Liver (tissue), 3 donors: ENCODE results near the gene CDH4.

Experiments used
- EGR1 ChIP-seq, 2 donors: IDR thresholded peaks; 2 replicates each; pipeline ENCODE4 v1.6.1; 2016 to 2018; ENCODE audit warnings: antibody characterized with exemption in 2 of 2, low read depth in 2 of 2
- JUND ChIP-seq, 2 donors: IDR thresholded peaks; 2 replicates each; pipeline ENCODE4 v1.6.1; 2016; ENCODE audit warnings: antibody characterized with exemption in 2 of 2
- MAX ChIP-seq: IDR thresholded peaks from 2 replicates; pipeline ENCODE4 v1.6.1; 2016; ENCODE audit warnings: antibody characterized with exemption
- RAD21 ChIP-seq, 2 donors: IDR thresholded peaks; 2 replicates each; pipeline ENCODE4 v1.6.1; 2016; ENCODE audit warnings: antibody characterized with exemption in 2 of 2, mild to moderate bottlenecking in 2 of 2
- RXRA ChIP-seq, 2 donors: IDR thresholded peaks; 2 replicates each; pipeline ENCODE4 v1.6.1; 2017 to 2018; ENCODE audit warnings: antibody characterized with exemption in 2 of 2, mild to moderate bottlenecking in 1 of 2
- SP1 ChIP-seq: IDR thresholded peaks from 2 replicates; pipeline ENCODE4 v1.6.1; 2018; ENCODE audit warnings: antibody characterized with exemption, mild to moderate bottlenecking
- YY1 ChIP-seq: IDR thresholded peaks from 2 replicates; pipeline ENCODE4 v1.6.1; 2016; ENCODE audit warnings: antibody characterized with exemption, mild to moderate bottlenecking
- ZBTB33 ChIP-seq: IDR thresholded peaks from 2 replicates; pipeline ENCODE4 v1.6.1; 2016; ENCODE audit warnings: antibody characterized with exemption
- TF ChIP-seq, protein P1 (sequence below): fragments of 150-350 bp; IDR thresholded peaks from 2 replicates; pipeline ENCODE4 v1.5.1; 2017; ENCODE audit warnings: improper control_type of control experiment, low read depth, low read length; ENCODE audit not compliant: missing input control
- TF ChIP-seq, protein P2 (sequence below): IDR thresholded peaks from 2 replicates; pipeline ENCODE4 v1.6.1; 2016; ENCODE audit warnings: antibody characterized with exemption, mild to moderate bottlenecking
- donor health status: healthy.
- donor health status: healthy.

- TF ChIP-seq, protein P1, sequence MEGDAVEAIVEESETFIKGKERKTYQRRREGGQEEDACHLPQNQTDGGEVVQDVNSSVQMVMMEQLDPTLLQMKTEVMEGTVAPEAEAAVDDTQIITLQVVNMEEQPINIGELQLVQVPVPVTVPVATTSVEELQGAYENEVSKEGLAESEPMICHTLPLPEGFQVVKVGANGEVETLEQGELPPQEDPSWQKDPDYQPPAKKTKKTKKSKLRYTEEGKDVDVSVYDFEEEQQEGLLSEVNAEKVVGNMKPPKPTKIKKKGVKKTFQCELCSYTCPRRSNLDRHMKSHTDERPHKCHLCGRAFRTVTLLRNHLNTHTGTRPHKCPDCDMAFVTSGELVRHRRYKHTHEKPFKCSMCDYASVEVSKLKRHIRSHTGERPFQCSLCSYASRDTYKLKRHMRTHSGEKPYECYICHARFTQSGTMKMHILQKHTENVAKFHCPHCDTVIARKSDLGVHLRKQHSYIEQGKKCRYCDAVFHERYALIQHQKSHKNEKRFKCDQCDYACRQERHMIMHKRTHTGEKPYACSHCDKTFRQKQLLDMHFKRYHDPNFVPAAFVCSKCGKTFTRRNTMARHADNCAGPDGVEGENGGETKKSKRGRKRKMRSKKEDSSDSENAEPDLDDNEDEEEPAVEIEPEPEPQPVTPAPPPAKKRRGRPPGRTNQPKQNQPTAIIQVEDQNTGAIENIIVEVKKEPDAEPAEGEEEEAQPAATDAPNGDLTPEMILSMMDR, result no peak
- no peak for TF ChIP-seq RAD21 (IDR thresholded peaks at IDR 0.05)
- TF ChIP-seq, protein P2, sequence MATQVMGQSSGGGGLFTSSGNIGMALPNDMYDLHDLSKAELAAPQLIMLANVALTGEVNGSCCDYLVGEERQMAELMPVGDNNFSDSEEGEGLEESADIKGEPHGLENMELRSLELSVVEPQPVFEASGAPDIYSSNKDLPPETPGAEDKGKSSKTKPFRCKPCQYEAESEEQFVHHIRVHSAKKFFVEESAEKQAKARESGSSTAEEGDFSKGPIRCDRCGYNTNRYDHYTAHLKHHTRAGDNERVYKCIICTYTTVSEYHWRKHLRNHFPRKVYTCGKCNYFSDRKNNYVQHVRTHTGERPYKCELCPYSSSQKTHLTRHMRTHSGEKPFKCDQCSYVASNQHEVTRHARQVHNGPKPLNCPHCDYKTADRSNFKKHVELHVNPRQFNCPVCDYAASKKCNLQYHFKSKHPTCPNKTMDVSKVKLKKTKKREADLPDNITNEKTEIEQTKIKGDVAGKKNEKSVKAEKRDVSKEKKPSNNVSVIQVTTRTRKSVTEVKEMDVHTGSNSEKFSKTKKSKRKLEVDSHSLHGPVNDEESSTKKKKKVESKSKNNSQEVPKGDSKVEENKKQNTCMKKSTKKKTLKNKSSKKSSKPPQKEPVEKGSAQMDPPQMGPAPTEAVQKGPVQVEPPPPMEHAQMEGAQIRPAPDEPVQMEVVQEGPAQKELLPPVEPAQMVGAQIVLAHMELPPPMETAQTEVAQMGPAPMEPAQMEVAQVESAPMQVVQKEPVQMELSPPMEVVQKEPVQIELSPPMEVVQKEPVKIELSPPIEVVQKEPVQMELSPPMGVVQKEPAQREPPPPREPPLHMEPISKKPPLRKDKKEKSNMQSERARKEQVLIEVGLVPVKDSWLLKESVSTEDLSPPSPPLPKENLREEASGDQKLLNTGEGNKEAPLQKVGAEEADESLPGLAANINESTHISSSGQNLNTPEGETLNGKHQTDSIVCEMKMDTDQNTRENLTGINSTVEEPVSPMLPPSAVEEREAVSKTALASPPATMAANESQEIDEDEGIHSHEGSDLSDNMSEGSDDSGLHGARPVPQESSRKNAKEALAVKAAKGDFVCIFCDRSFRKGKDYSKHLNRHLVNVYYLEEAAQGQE, result no peak
- no peak for TF ChIP-seq ZBTB33
- no peak for TF ChIP-seq SP1
- TF ChIP-seq MAX, result no peak
- TF ChIP-seq RXRA (IDR thresholded peaks at IDR 0.05), result no peak
- TF ChIP-seq YY1, result no peak
- no peak for TF ChIP-seq JUND (IDR thresholded peaks at IDR 0.05)
- no peak for TF ChIP-seq EGR1 (IDR thresholded peaks at IDR 0.05; ENCODE audit: low read depth in 2 of 2)
Observed at GRCh38 chr20:61835301-61835700, 583.2 kb downstream of the CDH4 start.
